Amniotic stem cell (primary cell): ENCODE data around the gene HOXC9.

Experiments
- DNase-seq: peaks from one replicate; lab custom pipeline; 2025; lab: John Stamatoyannopoulos, UW

Gene HOXC9

DNA sequence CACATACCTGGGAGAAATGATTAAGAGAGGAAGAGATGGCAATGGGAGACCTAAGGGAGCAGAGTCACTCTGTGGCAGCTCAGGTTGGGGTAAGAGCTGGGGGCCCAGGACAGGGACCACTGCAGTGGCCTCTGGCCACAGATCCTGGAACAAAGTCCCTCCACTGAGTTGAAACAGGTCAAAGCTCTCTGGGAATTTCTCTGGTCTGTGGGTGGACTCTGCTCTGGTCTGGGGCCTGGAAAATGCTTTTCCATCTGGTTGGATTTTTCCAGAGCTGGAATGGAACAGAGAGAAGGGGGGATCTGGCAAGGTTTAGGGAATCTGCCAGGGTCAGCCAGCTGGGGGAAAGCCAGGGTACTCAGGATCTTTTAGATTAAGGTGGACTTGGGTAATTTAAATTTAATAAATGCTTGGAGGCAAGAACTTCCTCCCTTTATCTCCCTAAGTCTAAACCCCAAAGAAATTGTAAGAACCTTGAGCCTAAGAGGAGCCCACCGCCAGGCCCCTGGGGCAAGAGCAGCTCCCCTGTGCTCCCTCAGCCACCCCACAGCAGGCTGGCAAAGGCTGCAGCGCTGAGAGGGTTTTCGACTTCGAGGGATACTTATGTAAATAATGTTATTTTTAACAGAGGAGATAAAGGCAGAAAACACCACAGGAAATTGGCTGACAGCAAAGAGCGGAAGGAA lies 11.3 kb upstream of the HOXC9 start:
- no peak for DNase-seq

DNA sequence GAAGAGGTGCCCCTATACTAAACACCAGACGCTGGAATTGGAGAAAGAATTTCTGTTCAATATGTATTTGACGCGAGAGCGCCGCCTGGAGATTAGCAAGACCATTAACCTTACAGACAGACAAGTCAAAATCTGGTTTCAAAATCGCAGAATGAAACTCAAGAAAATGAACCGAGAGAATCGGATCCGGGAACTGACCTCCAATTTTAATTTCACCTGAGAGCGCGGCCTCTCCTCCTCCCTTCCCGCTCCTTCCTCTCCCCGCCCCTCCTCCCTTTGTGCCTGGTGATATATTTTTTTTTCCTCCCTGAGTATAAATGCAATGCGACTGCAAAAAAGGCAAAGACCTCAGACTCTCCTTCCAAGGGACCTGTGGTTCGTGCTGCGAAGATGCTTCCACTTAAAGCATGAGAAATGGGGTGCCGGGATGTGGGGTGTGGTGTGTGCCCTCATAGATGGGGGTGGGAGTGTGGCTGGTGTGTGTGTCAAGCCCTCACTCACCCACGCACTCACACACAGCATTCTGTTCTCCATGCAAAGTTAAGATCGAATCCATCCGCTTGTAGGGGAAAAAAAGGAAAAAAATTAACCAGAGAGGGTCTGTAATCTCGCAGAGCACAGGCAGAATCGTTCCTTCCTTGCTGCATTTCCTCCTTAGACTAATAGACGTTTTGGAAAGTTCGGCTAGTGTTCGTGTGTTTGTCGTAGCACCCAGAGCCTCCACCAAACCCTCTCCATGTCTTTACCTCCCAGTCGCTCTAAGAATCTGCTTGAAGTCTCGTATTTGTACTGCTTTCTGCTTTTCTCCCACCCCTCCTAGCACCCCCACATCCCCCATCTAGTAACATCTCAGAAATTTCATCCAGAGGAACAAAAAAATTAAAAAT lies 10.5 kb upstream of the HOXC9 start:
- peak; percentile 13 for DNase-seq

DNA sequence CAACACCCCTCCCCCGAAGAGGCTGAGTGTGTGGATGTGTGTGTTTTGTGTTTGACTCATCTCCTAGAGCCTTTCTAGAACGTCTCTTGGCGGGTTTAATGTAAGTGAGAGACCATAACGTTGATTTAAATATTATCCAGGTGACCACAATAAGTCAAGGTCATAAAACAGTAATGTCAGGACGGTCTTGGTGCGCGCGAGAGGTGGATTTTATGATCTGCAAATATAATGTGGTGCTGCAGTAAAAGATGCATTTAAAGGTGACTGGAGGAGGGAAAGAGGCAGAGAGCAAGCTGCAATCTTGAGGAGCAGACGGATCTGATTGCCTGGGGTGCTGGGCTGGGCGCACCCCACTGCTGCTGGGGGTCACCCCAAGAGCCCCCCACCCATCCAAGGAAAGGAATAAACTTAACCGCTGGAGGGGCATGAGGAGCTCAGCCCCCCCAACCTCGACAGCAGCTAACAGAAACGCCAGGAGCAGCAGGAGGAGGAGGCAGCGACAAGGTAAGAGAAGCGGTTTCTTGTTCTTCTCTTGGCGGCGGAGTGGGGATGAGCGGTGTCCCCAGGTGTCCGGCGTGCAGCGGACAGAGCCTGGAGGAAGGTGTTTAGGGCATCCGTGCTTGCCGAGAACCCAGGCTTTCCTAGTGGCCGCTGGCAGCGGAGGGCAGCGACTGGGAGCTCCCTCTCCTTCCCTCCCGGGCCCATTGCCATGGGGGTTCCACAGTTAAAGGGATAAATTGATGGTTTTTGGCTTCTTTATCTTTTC lies 9.5 kb upstream of the HOXC9 start:
- DNase-seq, result no peak

DNA sequence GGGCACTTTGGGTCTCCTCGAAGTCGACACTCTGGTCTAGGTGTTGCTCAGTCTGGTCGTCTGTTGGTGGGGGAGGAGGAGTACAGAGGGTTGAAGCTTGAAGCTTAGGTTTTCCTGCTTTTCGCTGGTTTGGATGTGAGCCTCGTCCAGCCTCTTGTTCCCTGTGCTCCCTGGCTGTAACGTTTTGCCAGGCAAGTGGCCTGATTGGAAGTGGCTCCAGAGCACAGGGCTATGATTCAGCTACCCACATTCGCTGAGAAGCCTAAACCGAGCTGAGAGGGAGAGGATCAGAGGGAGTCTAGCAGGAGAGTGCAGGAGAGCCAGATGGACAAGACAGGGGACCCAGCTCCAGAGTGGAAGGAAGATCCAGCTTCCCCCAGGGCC lies 8.9 kb upstream of the HOXC9 start:
- DNase-seq, result no peak

DNA sequence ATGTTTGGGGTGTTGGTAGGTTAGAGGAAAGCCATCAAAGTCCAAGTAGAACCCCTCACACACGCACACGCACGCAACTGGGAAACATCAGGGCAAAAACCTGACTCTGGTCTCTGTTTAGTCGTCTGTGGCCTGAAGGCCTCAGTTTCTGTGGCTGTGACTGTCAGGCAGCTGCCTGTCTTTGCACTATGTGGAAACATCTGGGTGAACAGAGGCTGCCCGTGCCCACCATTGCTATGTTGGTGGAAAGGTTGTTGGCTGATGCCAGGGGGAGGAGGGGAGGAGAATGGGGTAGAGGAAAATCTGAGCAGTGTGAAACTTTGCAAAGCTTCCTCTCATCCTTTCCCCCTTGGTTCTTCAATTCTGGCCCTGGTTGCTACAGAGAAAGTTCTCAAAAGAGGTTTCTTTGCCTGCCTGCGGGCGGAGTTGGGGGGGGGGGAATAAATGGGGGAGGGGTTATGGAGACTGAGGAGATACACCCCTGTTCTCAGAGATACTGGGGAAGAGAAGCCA lies 7.5 kb upstream of the HOXC9 start:
- DNase-seq, result no peak

DNA sequence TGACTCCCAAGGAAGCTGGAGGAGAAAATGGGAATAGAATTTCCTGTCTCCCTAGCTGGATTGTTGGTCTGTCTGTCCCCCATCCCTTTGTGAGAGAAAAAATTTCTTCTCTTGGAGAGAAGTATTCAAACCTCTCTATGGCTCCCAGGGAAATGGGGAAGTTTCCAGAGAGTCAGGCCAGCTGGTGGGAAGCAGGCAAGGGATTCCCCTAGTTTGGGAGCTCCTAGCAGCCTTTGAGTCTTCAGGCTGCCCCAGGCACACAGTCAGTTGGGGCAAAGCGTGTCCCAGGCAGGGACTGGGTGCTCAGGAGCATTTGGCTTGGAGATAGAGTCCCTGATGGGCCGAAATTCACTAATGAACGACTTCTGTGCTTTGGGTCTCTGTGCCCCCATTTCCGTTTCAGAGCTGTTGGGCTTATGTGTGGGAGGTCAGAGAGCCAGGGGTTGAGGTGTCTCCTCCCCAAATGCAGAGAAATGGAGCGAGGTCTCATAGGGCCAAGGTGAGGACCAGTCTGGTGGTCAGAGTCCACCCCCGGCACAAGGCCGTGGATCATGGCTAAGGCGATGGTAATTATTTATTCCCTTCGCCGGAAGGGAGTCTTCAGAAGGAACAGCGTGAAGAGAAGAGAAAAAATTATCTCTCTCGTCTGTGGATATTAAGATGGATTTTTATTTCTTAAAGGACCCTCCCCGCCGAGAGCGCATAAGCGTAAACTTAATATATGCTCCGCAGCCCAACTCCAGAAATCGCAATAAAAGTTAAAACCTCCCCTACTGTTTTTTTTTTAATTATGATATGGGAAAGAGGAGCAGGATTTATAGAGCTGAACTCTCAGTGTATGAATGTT lies 6.6 kb upstream of the HOXC9 start:
- no peak for DNase-seq

DNA sequence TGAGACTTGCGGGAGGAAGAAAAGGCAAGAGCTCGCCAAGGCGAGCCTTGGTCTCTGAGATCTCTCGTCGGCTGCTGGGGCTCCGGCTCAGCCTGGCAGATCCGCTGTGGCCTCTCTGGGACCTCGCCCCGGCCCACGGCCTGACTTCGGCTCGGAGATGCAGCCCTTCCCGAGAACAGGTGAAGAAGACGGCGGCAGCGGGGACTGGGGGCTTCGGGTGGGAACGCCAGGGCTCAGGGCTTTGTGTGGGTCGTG lies 6.0 kb upstream of the HOXC9 start:
- no peak for DNase-seq

DNA sequence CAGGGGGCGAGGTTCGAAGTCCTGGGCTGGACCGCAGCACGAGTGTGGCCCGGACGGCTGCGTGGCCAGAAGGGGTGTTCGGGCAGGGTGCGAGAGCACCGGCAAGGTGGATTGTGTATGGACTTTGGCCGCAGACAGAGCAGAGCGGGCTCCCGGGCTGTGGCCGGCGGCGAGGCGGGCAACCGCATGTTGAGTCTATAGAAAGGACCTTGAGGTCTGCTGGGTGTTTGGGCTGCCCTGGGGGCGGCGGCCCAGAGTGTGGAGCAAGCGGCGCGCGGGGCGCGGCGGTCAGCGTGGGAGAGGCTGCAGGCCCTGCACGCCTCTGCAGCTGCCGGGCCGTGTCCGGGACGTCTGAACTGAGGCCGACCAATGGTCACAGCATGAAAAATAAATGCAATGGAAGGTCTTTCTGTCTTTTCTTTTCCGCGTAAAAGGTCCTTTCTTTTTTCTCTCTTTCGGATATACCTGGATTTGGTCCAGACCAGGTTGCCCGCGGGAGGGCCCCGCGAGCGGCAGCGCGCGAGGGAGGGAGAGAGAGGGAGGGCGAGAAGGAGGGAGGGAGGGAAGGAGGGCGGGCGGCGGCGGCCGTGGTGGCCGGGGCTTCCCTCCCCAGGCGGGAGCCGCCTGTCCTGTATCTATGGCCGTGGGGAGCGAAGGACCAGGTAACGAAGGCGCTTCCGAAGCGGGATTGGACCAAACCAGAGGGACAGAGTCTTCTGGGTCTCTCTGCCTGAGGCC lies 5.5 kb upstream of the HOXC9 start:
- DNase-seq, result no peak

DNA sequence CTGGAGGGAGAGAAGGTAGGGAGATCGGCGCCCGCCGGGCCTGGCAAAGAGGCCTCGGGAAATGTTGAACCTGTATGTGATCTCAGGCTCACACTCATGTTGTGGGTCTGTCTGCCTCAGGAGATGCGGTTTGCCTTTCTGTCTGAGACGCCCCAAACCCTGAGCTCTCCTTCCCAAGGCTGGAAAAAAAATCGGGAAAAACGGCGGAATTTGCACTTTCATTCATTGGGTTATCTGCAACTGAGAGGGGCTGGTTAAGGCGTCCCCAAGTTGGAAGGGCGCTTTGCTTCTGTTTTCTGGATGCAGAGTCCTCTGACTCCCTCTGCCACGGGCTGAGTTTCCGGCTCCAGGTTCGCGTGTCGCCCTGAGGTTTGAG lies 5.0 kb upstream of the HOXC9 start:
- no peak for DNase-seq

DNA sequence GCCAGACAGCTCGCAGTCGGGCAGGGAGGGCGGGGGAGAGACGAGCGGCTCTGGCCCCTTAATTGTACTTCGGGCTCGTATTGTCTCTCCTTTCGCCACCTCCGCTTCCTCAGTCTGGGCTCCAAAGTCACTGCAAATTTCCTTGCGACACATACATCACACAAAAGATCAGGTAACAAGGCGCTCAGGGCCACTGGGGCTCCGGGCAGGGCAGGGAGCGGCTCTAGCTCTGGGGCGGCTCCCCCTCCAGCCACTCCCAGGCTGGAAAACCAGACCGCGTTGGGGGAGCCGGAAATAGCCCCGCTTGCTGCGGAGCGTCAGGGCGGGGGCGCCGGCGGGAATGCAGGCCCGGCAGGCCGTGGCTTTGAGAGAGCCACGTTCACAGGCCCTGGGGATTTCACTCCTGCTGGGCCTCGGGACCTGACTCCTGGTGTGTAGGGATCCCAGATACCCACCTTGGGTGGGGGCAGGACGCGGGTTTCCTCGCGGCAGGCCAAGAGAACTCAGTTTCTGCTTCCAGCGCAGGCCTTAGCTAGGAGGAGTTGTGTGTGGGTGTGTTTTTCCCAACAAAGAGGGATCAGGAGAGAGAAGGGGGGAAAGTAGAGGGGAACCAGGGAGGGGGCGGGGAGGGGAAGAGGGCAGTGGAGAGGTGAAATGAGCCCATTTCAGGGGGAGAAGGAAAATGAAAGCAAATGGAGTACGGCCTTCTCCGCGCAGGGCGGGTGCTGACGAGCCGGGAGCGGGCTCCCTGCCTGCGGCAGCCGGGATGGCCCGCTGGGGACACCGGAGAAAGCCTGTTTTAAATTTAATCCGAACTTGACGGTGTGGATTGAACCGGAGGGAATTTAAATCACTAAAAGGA lies 4.4 kb upstream of the HOXC9 start:
- DNase-seq, result no peak

DNA sequence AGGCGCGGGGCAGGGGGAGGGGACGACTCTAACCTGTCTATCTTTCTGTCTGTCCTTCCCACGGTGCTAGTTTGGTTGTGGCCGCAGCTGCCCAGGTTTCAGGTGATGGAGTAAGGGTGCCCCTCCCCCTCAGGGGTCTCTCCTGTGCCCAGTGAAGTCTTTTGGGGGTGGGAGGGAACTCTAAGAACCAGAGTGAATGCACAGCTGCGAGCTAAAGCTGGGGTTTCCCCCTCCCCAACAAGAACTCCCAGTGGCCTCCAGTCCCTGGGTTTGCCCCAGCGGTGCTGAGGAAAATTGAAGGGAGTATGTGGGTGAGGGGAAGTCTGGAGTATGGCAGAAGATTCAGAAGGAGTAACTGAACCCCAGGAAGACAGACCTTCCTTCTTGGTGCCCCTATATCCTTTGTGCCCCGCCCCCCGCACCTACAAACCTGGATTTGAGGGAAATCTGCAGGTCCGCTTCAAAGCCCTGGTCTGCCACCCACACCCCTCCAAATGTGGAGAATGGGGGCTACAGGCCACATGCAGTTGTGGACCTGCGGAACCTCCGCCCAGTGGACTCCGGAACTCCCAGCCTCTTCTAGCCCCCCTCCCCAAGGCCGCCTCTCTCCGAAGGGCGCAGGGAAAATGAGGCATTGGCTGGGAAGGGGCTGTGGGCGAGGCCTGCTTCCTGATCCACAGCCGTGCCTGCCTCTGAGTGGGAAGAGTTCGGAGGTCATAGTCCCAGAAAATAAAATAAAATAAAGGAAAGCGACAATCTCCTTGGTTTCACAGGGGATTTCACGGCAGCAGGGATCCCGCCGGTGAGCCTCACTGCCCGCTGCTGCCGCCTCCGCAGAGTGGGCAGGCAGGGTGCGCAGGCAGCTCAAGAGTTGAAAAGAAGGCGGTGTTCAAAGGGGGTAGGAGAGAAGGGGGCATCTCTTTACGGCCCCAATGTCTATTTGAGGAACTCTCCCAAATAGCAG lies 3.4 kb upstream of the HOXC9 start:
- no peak for DNase-seq

DNA sequence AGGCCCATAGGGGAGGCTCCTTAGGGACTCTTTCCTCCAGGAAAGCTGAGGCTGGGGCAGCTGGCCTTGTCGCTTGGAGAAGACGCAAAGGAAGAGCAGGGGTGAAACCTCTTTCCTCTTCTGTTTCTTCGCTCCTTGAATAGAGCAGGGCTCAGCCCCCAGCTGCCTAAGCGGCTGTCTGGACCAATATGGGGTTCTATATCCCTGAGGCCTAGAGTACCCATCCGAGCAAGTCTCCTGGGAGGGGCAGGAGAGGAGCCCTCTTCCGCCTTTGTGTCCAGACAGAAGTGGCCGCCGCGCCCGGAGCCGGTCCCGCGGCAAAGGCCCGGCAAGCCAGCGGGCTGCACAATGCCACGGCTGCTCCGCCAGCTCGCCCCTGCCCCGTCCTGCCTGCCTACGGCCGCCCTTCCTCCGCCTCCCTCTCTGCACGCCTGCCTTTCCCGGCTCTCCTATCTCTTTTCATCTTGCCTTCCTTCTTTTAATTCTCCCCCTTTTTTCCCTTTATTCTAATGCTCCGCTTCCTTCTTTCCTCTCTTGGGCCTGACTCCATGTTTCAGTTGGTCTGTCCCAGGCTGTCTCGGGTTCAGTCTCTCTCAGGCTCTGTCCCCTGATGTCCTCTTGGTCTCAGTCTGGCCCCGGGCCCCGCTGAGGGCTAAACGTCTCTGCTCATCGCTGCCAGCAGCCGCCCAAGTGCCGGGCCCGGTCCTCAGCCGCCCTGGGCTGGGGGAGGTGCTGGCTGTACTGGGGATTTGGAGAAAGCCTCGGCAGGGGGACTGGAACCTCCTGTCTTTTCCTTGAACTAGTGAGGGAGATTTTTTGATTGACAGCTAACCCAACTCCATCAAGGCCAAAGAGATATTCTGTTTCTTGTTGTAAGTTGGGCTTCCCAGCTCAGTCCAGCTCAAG lies 2.5 kb upstream of the HOXC9 start:
- DNase-seq, result no peak

DNA sequence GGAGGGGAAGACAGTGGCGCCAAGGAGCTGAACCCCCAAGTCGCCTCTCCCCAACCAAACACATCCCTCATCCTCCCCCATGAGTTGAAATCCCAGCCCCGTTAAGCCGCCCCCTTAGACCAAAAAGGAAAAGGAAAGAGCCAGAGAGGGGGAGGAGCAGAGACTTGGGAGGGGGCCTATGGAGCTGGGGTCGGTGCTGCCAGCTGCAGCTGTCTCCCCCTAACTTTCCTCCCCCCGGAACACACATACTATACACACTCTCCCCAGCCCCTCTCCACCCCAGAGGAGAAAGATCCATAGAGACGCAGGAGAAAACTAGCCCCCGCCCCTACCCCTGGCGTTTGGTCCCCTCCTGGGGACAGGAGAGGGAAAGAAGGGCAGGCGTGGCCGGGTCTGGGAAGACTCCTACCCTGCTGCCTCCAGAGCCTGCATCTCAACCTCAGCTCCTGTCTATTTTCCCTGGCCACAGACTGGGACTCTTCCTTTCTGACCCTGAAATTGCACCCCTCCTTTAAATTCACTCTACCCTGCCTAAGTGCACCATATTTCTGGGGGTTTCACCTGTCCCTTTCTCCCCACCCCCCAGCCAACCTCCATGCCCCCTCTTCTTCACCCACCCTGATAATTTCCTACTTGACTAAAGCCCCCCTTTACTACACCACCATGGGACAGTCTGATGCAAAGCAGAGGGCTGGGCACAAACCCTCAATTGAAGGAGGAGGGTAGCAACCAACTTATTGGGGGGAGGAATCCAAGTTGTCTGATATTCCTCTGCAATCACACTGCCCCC lies 1.7 kb upstream of the HOXC9 start:
- DNase-seq, result no peak

DNA sequence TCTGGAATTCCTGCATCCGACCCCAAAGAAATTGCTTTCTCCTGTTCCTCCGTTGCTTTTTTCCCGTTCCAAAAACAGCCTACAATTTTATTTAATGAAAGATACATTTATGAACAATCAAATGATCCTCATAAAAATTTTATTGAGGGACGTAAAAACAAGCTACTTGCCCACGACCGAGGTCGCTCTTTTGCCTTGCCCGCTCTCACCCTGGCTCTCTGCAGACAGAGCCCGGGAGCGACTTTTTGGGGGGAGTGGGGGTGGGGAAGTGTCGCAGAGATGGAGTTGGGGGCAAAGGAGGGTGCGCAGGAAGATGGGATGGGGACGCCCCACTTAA lies 1.1 kb upstream of the HOXC9 start:
- DNase-seq, result no peak

DNA sequence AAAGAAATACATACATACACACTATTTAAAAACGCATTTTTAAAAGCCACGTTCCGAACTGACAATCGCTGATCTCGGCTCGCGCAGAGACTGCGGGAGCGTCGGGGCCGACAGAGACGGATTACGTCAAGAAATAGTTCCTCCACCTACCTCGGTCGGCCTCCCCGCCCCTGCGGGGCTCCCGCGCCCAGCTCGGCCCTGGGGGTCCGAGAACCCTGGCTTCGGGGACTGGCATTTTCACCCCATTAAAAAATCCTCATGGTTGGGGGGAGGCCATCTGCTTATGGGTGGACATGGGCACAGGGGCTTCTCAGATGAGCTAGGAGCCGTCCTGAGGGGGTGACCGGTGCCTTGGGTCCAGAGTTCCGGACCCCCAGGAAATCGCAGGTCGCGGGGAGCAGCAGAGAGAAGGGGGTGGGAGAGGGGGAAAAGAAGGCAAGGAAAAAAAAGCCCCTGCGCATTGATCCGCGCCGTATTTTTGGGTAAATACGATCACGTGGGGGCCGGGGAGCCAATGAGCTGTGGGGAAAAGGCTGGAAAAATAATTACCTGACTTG lies 324 bp upstream of the HOXC9 start:
- no peak for DNase-seq

DNA sequence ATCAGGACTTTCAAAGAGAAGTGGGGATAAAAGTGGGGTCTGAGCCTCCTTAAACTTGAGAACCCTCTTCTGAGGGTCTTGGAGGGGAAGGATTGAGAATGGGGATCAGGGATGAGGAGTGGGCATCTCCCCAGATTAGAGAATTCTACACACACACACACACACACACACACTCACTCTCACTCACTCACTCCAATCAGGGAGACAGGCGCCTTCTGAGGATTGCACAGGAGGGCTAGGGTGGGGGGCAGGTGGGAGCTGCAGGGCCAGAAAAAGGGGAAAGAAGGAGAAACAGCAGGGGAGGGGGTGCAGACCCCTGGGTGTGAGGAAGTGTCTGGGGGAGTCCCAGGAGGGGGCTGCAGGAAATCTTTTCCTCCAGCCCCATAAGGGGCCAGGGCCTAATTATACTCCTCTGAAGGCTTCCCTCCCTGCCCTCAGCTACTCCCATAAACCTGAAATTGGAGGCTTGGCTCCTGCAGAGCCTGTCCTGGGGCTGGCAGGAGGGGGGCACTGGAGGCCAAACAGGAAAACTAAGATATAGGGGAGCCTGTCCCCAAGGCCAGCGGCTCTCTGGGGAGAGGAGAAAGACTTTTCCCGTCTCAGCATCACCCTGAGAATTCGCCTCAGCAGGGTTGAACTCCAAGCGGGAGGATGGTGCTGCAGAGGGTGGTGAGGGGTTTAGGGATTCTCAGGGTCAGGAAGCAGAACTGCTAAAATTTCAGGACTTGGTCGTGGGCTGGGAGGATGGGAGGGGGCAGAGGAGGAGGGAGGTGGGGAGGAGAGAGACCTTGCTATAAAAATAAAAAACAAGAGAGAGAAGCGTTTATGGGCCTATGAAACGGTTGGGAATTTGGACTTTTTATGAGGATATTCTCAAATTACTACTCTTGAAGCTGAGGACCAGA lies 1.6 kb downstream of the HOXC9 start:
- no peak for DNase-seq
